ENCODE results near the gene STK16. TPM values are rescaled to one million over a fixed set of nuclear protein-coding genes. Genes with fewer than 3 reads are reported as not detected.

STK16 gene
- total and polyA plus RNA-seq, 2 experiments from 2014 or later = 15.8 to 28.5 TPM

GRCh38 chr2:219218217-219218731 is 27.0 kb upstream of the STK16 start:
- H3K27ac ChIP-seq = peak overlapping the region; percentile 80
- no peak for TF ChIP-seq CTCF (IDR thresholded peaks at IDR 0.05; ENCODE audit: low read depth, low read length)
- peak; percentile 81 to 90 for DNase-seq (ENCODE audit: low read depth in 1 of 2, low spot score in 1 of 2)
- no peaks in the 10 kb centered on the region for H3K27me3 ChIP-seq
- peak overlapping the region; percentile 34 for H3K4me3 ChIP-seq
- peaks cover 33% of the 10 kb centered on the region for H3K36me3 ChIP-seq
- H3K9me3 ChIP-seq (ENCODE audit: low read depth) = no peaks in the 10 kb centered on the region
- peaks cover 12% of the 10 kb centered on the region for H3K4me1 ChIP-seq (ENCODE audit: low read depth)

DNA sequence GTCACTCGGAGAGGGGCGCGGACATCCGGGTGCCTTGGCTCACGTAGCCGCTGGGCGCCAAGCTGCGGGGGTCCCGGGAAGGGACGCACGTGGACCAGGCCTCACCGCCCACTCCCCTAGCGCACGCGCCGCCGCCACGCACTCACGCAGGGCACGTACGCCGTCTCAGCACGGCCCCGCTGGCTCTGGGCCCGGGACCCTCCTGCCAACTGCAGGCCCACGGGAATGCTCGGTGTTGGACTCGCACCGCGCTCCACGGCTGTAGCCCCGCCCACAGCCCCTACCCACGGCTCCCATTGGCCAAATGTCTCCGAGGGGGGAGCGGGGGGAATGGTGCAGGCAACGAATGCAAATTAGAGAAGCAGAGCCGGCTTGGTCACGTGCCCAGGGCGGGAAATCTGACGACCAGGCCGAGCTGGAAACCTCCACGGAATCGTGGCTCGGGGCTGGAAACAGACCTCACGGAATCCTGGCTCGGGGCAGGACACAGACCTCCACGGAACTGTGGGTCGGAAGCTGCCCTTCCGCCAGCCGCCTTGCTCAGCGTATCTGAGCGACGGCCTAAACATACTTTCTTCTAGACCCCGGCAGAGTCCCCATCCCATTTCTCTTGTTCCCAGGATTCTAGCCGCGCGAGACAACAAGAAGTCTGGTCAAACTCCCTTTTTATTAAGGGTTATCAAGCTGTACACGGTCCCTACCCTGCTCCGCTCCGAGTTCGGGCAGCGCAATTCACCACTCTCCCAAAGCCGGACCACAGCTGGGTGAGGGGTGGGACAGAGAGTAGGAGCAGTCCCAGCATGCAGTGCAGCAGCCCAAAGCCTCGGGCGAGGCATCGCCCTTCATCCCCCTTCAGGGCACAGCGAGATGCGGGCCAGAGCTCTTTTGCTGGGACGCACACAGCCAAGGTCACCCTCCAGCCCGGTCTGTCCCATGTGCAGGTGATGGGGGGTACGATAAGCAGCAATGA is 26.3 kb upstream of the STK16 start, which contains the start of gene ABCB6:
ABCB6 (minus strand) TSS at position 227 of the 970 bp plus-strand sequence. CDS start 285 bp downstream, outside the sequence.
- Histone ChIP-seq H3K4me1 (ENCODE audit: low read depth) (peaks cover 12% of the 10 kb centered on the region), H3K9me3 (ENCODE audit: low read depth) (no peaks in the 10 kb centered on the region), H3K27me3 (no peaks in the 10 kb centered on the region), H3K27ac (peak within 1 kb of the TSS; percentile 80), H3K4me3 (peak within 1 kb of the TSS; percentile 34), H3K36me3 (peaks cover 40% of the 10 kb centered on the region)
- peak; percentile 93 to 98 for DNase-seq (ENCODE audit: low read depth in 1 of 2, low spot score in 1 of 2)
- no peak for TF ChIP-seq CTCF (IDR thresholded peaks at IDR 0.05; ENCODE audit: low read depth, low read length)

DNA sequence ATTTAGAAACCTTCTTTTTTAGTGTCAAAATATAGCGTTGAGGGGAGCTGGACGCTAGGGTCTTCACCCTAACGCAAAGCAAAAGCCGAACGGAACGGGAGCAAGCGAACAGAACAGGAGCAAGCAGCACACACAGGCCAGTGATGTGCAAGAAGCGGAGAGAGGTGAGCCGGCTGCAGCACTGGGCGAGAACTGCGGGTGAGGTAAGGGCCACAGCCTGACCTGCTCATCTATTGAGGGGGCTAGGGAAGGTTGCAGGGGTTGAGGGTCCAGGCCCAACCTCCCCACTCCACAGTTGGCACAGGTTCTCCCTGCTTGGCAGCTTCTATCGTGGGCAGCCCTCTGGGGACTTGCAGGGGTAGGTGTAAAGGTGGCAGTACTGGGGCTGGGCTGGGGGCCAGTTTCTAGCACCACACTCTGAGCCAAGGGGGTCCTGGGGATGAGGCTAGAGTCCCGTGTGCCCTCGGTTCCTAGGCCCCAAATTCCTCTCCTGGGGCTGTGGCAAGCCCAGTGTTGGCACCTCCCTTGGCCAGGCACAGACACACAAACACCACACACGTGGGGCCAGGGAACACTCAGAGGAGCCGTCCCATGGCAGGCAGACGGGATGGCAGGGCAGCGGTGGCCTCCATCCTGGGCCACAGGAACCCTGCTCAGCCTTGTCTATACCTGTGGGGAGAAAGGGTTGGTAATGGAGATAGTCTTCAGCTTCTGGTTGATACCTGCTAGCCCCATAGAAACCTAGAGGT is 25.3 kb upstream of the STK16 start:
- H3K27ac ChIP-seq = no peak overlapping the region
- no peaks in the 10 kb centered on the region for H3K9me3 ChIP-seq (ENCODE audit: low read depth)
- peaks cover 50% of the 10 kb centered on the region for H3K36me3 ChIP-seq
- no peak overlapping the region for H3K4me3 ChIP-seq
- TF ChIP-seq CTCF (IDR thresholded peaks at IDR 0.05; ENCODE audit: low read depth, low read length) = no peak
- peaks cover 12% of the 10 kb centered on the region for H3K4me1 ChIP-seq (ENCODE audit: low read depth)
- no peaks in the 10 kb centered on the region for H3K27me3 ChIP-seq
- DNase-seq (ENCODE audit: low read depth in 1 of 2, low spot score in 1 of 2) = no peak

DNA sequence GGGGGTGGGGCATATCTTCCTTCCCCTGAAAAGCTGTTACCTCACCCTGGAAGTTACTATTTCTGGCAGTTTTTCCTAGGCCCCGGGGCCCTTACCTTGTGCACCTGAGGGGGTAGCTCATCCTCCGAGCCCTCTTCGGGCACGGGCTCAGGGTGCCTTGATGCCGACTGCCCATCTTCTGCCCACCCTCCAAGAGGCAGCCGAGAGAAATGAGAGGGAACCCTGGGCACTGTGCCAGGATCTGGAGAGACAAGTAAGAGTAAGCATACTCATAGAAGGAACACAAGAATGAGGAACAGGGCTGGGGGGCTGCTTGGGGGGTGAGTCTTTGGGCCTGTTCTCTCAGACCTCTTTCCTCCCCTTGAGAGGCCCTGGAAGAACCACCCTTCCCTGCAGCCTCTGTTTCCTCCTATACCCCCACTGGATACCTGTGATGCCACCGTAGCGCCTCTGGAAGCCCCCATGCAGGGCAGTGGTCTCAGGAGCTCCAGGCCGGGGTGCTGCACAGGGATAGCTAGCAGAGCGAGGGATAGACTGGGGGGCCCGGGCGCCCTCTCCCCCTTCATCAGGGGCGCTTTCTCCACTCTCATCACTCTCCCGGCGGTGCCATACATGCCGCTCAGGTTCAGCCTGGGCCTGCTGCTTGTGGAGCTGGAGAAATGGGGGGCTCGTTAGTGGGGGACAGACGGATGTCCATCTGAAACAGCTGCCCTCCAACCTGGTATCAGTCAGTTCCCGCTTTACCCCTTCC is 24.5 kb upstream of the STK16 start:
- H3K36me3 ChIP-seq = peaks cover 56% of the 10 kb centered on the region
- no peak overlapping the region for H3K27ac ChIP-seq
- H3K9me3 ChIP-seq (ENCODE audit: low read depth) = no peaks in the 10 kb centered on the region
- H3K4me3 ChIP-seq = no peak overlapping the region
- H3K4me1 ChIP-seq (ENCODE audit: low read depth) = peaks cover 12% of the 10 kb centered on the region
- H3K27me3 ChIP-seq = no peaks in the 10 kb centered on the region
- no peak for TF ChIP-seq CTCF (IDR thresholded peaks at IDR 0.05; ENCODE audit: low read depth, low read length)
- DNase-seq (ENCODE audit: low read depth in 1 of 2, low spot score in 1 of 2) = no peak
